HG03439 (cell line): Measurements from ENCODE around the gene NFXL1.

Experiments used
- ATAC-seq: cut with Tn5 transposase; IDR thresholded peaks from one replicate; pipeline ENCODE4 v1.9.1; 2021; ENCODE audit warnings: mild to moderate bottlenecking, moderate library complexity; ENCODE audit not compliant: unreplicated experiment

The NFXL1 gene

GRCh38 chr4:47836641-47837093 lies 77.7 kb downstream of the NFXL1 start:
- ATAC-seq, result peak; percentile 74

- no peak for ATAC-seq
These were observed 78.9 kb downstream of the NFXL1 start for GRCh38 chr4:47835494-47835893.

GRCh38 chr4:47831026-47831679 lies 83.2 kb downstream of the NFXL1 start:
- no peak for ATAC-seq

- no peak for ATAC-seq
These were observed 83.9 kb downstream of the NFXL1 start for GRCh38 chr4:47830265-47831025.

DNA sequence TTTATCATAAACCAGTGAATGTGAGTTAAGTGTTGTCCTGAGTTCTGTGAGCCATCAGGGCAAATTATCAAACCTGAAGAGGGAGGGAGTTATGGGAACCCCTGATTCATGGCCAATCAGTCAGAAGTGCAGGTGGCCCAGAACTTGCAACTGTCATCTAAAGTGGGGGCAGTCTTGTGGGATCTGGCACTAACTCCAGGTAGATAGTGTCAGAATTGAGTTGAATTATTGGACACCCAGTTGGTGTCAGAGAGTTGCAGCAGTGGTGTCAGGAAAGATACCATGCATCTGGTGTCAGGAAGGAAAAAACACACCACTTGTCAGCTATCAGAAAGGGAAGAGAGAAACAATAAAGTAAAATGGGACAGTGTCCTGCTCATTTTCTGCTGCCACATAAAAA lies 84.9 kb downstream of the NFXL1 start:
- no peak for ATAC-seq

- ATAC-seq, result no peak
These were observed 86.9 kb downstream of the NFXL1 start for GRCh38 chr4:47827343-47828047.

- ATAC-seq, result no peak
These were observed 89.5 kb downstream of the NFXL1 start for GRCh38 chr4:47824840-47825239.

DNA sequence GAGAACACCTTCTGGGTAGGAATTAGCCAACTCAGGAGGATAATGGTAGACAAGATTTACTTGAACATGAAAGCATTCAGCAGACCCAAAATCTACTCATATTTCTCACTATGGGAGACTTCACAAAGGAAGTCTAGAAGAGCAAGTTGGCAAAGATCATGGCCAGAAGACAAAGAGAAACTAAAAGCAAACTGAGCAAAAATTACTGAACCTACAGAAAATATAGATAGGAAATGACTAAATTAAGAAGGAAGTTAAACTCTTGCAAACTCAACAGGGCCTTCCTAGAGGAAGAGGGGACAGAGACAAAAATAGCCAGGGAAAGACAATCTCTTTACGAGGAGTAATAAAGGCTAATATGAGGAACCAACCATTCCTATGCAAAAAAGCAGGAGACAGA lies 95.2 kb downstream of the NFXL1 start:
- no peak for ATAC-seq

- no peak for ATAC-seq
These were observed 97.1 kb downstream of the NFXL1 start for GRCh38 chr4:47817275-47817674.

- ATAC-seq, result no peak
These were observed 97.6 kb downstream of the NFXL1 start for GRCh38 chr4:47816748-47817147.

DNA sequence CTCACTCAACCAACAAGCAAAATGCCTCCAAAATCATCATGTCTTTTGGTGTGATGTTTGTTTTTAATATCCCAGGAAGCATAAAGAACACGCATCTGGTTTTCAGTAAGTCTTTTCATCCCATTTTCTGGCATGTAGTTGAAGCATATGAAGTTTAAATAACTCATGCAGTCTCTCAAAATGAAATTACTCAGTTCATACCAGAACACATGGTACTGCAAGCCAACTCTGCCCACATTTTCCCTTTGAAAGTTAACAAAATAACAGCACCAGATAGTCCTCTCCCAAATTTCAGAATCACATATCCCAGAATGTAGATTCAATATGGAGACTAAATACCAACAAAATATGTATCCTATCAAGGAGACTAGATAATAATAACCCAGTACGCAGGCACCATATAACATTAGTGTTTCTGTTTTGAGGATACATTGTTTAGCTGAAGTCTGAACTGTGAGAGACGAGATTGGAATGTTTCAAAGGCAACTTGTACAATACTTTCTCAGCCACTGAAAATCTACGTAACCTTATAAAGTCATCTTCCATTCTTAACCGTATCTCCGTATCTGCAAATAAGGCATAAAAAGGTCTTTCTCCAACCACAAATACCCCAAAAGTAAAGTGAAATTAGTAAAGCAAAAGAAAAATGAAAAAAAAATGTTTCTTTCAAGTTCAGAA lies 99.6 kb downstream of the NFXL1 start:
- no peak for ATAC-seq

- ATAC-seq, result no peak
These were observed 104.7 kb downstream of the NFXL1 start for GRCh38 chr4:47809654-47810203.

- ATAC-seq, result no peak
These were observed 109.8 kb downstream of the NFXL1 start for GRCh38 chr4:47804598-47804997.

GRCh38 chr4:47801481-47802002 lies 112.8 kb downstream of the NFXL1 start:
- ATAC-seq, result no peak

- ATAC-seq, result no peak
These were observed 116.2 kb downstream of the NFXL1 start for GRCh38 chr4:47798165-47798564.
